Sigmoid colon (tissue), 4 donors: ENCODE results near the gene TOR1B.

Experiments used
- EP300 ChIP-seq, 4 donors: sonication (generic); formaldehyde crosslinking; IDR thresholded peaks; one replicate each; pipeline ENCODE4 v1.6.1; 2017; ENCODE audit warnings: antibody characterized with exemption in 4 of 4
- TF ChIP-seq, protein P1 (sequence below), 4 experiments: fragments of 450-650 bp in 3 of 4; fragments of 200-600 bp in 1 of 4; IDR thresholded peaks; one replicate each; pipeline ENCODE4 v1.5.1; 2016 to 2019; ENCODE audit warnings: antibody characterized with exemption in 4 of 4, mild to moderate bottlenecking in 3 of 4, moderate library complexity in 2 of 4

GRCh38 chr9:129826759-129827158 lies 23.8 kb downstream of the TOR1B start:
- TF ChIP-seq, protein P1, sequence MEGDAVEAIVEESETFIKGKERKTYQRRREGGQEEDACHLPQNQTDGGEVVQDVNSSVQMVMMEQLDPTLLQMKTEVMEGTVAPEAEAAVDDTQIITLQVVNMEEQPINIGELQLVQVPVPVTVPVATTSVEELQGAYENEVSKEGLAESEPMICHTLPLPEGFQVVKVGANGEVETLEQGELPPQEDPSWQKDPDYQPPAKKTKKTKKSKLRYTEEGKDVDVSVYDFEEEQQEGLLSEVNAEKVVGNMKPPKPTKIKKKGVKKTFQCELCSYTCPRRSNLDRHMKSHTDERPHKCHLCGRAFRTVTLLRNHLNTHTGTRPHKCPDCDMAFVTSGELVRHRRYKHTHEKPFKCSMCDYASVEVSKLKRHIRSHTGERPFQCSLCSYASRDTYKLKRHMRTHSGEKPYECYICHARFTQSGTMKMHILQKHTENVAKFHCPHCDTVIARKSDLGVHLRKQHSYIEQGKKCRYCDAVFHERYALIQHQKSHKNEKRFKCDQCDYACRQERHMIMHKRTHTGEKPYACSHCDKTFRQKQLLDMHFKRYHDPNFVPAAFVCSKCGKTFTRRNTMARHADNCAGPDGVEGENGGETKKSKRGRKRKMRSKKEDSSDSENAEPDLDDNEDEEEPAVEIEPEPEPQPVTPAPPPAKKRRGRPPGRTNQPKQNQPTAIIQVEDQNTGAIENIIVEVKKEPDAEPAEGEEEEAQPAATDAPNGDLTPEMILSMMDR (IDR thresholded peaks at IDR 0.05) = no peak
- TF ChIP-seq EP300 (IDR thresholded peaks at IDR 0.05) = no peak
